BJ (cell line): Measurements from ENCODE around the gene GFRA1. TPM values are rescaled to one million over a fixed set of nuclear protein-coding genes. Genes with fewer than 3 reads are reported as not detected.

Experiments used
- CTCF ChIA-PET: fragments of 350-600 bp; formaldehyde crosslinking; extraction: SDS; loops from one replicate; lab custom pipeline; 2021; ENCODE audit warnings: antibody characterized with exemption, inconsistent platforms; lab: Yijun Ruan, JAX
- POLR2A ChIA-PET: fragments of 300-600 bp; sonication (Branson Sonifier 250); formaldehyde crosslinking; extraction: SDS; loops from one replicate; lab custom pipeline; 2021; ENCODE audit warnings: antibody characterized with exemption; lab: Charles Lee
- DNase-seq: peaks from one replicate; pipeline ENCODE4 v3.0.0-alpha.2; 2011; ENCODE audit warnings: low read depth
- H3K27me3 ChIP-seq: 2 replicates; pipeline ENCODE4 v1.6.0; 2011; ENCODE audit warnings: low read length; ENCODE audit not compliant: control insufficient read depth, insufficient read depth
- H3K36me3 ChIP-seq: 2 replicates; pipeline ENCODE4 v1.5.1; 2011; ENCODE audit warnings: low read length; ENCODE audit not compliant: control insufficient read depth, insufficient read depth
- H3K4me3 ChIP-seq: 2 replicates; pipeline ENCODE4 v1.5.1; 2011; ENCODE audit warnings: low read depth, mild to moderate bottlenecking, control low read depth, low read length
- polyA plus RNA-seq: library from polyadenylated mRNA; depleted of rRNA; stranded (reverse); fragments of >200 nt; gene quantifications from 2 replicates; pipeline ENCODE4 v1.2.3, GENCODE V29; 2011
- TF ChIP-seq, protein P1 (sequence below): IDR thresholded peaks from 2 replicates; pipeline ENCODE4 v1.5.1; 2011; ENCODE audit warnings: low read depth, mild to moderate bottlenecking, control low read depth, inconsistent platforms, low read length, moderate library complexity; ENCODE audit not compliant: insufficient read depth

GFRA1 gene
- polyA plus RNA-seq, 1 experiment: 41.6 TPM

DNA sequence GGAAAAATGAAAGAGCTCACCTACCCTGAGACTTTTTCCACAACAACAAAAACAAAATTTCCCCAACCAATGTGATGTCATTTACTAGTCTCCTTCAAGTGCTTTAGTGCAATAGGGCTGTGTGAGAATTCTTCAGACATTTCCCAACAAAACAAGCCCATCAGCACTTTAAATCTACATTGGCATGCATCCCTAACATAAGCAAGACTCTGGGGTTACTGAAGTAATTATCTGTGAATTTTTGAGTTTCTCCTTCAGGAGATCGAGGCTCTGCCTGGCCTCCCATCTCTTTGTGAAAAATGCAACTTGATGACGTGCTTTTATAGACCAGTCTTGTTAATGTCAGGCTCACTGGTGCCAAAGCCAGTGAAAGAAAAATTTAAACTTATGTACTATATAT, 255.6 kb downstream of the GFRA1 start:
- CTCF ChIA-PET: interaction anchor here (0.7 to 1.4 kb wide), 3 partner anchors 9 to 120 kb away, joined by 3 to 4 read pairs (median 3); no protein-coding TSS in a partner anchor
- H3K36me3 ChIP-seq: no peaks in the 10 kb centered on the region
- POLR2A ChIA-PET: no interaction called here
- H3K27me3 ChIP-seq: no peaks in the 10 kb centered on the region
- no peak for DNase-seq
- TF ChIP-seq, protein P1, sequence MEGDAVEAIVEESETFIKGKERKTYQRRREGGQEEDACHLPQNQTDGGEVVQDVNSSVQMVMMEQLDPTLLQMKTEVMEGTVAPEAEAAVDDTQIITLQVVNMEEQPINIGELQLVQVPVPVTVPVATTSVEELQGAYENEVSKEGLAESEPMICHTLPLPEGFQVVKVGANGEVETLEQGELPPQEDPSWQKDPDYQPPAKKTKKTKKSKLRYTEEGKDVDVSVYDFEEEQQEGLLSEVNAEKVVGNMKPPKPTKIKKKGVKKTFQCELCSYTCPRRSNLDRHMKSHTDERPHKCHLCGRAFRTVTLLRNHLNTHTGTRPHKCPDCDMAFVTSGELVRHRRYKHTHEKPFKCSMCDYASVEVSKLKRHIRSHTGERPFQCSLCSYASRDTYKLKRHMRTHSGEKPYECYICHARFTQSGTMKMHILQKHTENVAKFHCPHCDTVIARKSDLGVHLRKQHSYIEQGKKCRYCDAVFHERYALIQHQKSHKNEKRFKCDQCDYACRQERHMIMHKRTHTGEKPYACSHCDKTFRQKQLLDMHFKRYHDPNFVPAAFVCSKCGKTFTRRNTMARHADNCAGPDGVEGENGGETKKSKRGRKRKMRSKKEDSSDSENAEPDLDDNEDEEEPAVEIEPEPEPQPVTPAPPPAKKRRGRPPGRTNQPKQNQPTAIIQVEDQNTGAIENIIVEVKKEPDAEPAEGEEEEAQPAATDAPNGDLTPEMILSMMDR: no peak
- H3K4me3 ChIP-seq: no peak overlapping the region

DNA sequence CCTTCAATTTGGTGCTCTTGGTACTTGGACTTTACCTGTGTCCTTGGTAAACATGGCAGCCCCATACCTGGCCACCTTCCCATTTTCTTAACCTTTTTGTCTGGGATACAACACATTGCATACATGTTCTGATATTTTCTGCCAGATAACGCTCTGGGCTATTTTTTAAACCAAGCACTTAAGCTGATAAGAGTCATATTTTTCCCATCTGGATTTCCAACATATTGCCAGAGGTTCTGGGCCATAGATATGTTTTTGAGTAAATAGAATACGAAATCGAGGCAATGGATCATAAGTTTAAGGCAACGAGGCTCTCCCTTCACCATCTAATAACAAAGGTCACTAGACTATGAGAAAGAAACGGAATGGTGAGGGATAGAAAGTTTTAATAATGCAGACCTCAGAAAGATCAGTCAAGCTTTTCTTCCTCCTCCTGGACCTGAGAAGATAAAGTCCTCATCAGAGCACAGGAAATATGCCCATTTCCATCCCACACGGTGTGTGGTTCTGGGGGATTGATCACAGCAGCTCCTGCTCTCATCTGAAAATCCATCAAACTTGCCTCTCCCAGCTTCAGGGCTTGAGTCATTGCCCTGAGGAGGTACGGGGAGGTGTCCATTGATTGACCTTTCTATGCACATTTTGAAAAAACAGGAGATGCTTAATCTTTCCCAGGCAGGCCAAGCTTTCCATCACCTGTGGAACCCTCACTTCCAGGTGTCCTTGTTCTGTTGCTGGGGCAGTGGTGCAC, 257.2 kb downstream of the GFRA1 start:
- TF ChIP-seq, protein P1: no peak
- no peak for DNase-seq
- Histone ChIP-seq H3K27me3 (no peaks in the 10 kb centered on the region), H3K4me3 (no peak overlapping the region), H3K36me3 (no peaks in the 10 kb centered on the region)
- POLR2A ChIA-PET: no interaction called here
- CTCF ChIA-PET: interaction anchor here (1.8 kb wide), 1 partner anchor 67 kb away, joined by 4 read pairs; no protein-coding TSS in a partner anchor

DNA sequence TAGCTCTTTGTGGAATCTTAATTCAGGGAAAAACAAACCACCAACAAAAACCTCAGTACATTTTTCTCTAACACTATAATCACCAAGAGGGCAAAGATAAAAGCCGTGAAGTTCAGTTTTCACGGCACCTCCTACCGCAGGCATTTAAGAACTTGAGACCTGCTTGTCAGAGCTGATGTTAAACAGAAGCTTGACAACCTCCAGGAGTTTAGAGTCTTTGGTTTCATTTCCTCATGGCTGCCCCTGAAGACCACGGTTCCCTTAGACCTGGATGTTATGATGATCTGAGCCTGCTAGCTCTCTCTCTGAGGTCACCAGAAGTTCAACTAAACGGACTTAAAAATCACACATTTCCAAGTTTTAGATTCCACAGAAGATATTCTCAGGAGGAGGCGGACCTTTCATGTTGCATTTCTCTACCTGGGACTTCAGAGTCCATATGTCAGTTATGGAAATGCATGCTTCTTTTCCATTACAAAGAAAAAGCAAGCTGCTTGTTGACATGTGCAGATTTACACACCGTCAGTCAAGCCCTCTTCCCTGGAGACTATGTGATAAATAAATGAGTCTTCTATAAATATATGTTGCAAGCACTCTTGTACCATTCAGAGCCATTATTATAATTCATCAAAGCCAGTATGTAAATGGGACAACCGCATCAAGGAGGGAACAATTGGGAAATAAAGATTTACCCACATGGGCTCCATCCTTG, 258.0 kb downstream of the GFRA1 start:
- ChIA-PET POLR2A (no interaction called here), CTCF (interaction anchor here (1.8 kb wide), 1 partner anchor 66 kb away, joined by 4 read pairs; no protein-coding TSS in a partner anchor)
- Histone ChIP-seq H3K4me3 (no peak overlapping the region), H3K36me3 (no peaks in the 10 kb centered on the region), H3K27me3 (no peaks in the 10 kb centered on the region)
- TF ChIP-seq, protein P1: no peak
- DNase-seq: no peak

DNA sequence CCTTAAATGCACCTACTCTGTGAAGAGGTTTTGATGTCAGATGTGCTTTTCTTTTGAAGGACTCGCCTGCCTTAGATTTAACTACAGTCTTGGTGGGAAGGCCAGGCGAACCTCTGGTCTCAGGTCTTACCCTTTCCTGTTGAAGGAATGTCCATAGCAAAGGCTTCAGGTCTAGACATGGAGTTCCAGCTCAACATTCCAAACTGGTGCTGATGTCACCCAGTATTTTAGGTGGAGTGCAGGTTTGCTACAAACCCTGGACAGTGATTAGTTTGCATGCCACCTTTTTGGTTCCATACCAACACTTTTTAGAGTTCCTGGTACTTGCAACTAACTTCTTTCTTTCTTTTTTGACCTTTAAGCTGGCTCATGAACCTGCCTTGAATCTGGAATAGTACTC, 258.7 kb downstream of the GFRA1 start:
- no peaks in the 10 kb centered on the region for H3K36me3 ChIP-seq
- no peak for DNase-seq
- ChIA-PET POLR2A (no interaction called here), CTCF (interaction anchor here (0.7 to 1.8 kb wide), 2 partner anchors 65 to 177 kb away, joined by 3 to 4 read pairs; no protein-coding TSS in a partner anchor)
- TF ChIP-seq, protein P1: no peak
- H3K27me3 ChIP-seq: no peaks in the 10 kb centered on the region
- no peak overlapping the region for H3K4me3 ChIP-seq

DNA sequence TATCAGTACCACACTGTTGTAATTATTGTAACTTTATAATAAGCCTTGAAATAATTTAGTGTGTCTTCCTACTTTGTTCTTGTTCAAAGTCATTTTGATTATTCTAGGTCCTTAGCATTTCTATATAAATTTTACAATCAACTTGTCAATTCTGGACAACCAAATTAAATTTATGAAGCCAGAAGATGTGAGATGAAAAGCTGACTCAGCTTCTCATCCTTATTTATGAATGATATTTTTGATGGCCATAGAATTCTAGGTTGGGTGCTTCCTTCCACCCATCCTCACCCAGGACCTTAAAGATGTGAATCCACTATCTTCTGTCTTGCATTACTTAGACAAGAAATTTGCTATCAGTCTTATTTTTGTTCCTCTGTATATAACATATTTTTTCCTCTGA, 261.1 kb downstream of the GFRA1 start:
- ChIA-PET POLR2A (no interaction called here), CTCF (no interaction called here)
- H3K27me3 ChIP-seq: no peaks in the 10 kb centered on the region
- no peaks in the 10 kb centered on the region for H3K36me3 ChIP-seq
- no peak overlapping the region for H3K4me3 ChIP-seq
- DNase-seq: no peak
- TF ChIP-seq, protein P1: no peak
